Activated T-cell treated with anti-CD3 and anti-CD28 coated beads, Interleukin-2, amount 50 U/mL, for 24 hours (primary cell): ENCODE results near the gene ANKMY1.

ENCODE experiments used
- DNase-seq: peaks from one replicate; pipeline ENCODE4 v3.0.0-alpha.2; 2020
- H3K27ac Mint-ChIP-seq: 2 replicates; pipeline ENCODE4 v1.8.0; 2020; ENCODE audit warnings: mild to moderate bottlenecking, mixed read lengths
- H3K27me3 Mint-ChIP-seq: 2 replicates; pipeline ENCODE4 v1.8.0; 2020; ENCODE audit warnings: mixed read lengths
- H3K36me3 Mint-ChIP-seq: 2 replicates; pipeline ENCODE4 v1.8.0; 2020; ENCODE audit warnings: low read depth, mixed read lengths
- H3K4me1 Mint-ChIP-seq: 2 replicates; pipeline ENCODE4 v1.8.0; 2020; ENCODE audit warnings: low read depth, mixed read lengths
- H3K4me3 Mint-ChIP-seq: 2 replicates; pipeline ENCODE4 v1.8.0; 2020; ENCODE audit warnings: mild to moderate bottlenecking, moderate library complexity, mixed read lengths
- H3K9me3 Mint-ChIP-seq: 2 replicates; pipeline ENCODE4 v1.8.0; 2020; ENCODE audit warnings: mixed read lengths

Gene ANKMY1

DNA sequence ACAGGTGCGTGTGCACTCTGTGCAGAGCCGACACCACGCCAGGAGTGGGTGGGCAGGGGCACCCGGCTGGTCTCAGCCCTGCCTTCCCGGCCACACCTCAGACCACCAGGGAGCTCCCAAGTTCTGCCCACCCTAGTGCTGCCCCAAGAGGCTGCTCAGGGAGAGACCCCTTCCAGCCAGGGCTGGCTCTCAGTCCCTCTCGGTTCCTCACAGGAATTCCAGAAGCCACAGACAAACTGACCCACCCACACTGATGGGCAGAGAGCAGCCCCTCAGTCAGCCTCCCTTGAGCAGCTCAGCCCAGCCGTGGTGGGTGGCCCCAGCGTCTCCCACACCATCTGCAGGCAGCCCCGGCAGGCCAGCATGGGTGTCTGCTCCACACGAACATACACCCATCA, 88.5 kb downstream of the ANKMY1 start:
- no peaks in the 10 kb centered on the region for H3K4me1 Mint-ChIP-seq
- no peaks in the 10 kb centered on the region for H3K27me3 Mint-ChIP-seq
- H3K27ac Mint-ChIP-seq: no peak overlapping the region
- H3K4me3 Mint-ChIP-seq: no peak overlapping the region
- H3K9me3 Mint-ChIP-seq: peaks cover 13% of the 10 kb centered on the region
- H3K36me3 Mint-ChIP-seq: peaks cover 15% of the 10 kb centered on the region
- DNase-seq: peak; percentile 20

DNA sequence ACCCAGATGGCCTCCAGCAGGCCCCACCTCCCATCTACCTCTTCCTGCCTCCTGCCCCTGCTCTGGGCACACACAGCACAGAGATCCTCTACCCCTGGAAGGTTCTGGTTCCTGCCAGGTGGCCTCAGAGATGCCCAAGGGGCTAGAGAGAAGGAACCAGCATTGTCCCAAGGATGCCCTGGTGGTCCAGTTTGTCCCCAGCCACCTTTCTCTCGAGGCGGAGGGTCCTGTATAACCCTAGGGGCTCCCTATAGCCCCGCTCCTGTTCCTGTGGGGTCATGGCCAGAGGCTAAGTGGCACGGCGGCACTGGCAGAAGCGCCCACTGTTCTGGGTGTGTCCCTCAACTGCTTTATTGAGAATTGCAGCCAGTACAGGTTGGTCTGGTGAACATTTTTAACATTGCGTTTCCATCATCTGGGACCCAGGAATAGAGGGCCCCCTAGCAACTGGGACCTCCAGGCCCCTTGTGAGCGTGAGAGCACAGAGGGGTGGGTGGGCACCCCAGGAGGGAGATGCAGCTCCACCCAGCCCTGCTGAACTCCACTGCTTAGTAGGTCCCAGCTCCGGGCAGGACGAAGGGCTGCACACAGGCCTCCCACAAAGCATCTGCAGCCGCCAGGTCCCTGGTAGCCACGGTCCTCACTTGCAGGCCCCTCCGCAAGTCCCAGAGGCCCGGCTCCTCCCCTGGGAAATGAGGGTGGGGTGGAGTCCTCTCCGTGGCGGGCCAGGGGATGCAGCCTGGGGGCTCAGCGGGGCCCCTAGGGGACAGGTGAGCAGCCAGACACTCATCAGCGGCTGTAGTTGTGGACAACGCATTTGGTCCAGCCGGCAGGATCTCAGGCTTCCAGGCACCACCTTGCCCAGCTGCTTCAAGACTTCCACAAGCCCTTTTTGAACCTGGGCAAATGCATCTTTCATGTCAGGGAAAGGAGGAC, 89.2 kb downstream of the ANKMY1 start:
- H3K36me3 Mint-ChIP-seq: peaks cover 12% of the 10 kb centered on the region
- no peak overlapping the region for H3K4me3 Mint-ChIP-seq
- peak; percentile 17 for DNase-seq
- H3K27ac Mint-ChIP-seq: no peak overlapping the region
- H3K9me3 Mint-ChIP-seq: peaks cover 10% of the 10 kb centered on the region
- no peaks in the 10 kb centered on the region for H3K27me3 Mint-ChIP-seq
- no peaks in the 10 kb centered on the region for H3K4me1 Mint-ChIP-seq

DNA sequence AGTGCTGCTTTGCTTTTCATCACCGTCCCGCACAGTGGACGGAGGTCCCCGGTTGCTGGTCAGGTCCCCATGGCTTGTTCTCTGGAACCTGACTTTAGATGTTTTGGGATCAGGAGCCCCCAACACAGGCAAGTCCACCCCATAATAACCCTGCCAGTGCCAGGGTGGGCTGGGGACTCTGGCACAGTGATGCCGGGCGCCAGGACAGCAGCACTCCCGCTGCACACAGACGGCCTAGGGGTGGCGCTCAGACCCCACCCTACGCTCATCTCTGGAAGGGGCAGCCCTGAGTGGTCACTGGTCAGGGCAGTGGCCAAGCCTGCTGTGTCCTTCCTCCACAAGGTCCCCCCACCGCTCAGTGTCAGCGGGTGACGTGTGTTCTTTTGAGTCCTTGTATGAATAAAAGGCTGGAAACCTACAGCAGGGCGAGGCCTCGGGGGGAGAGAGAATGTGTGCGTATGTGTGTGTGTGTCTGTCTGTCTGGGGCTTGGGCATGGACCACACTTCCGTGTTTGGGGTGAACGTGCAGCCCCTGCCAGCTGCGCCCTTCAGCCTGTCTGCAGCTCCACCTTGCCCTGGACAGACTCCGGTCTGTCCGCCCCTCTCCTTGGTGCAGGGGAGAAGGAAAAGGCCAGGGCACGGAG, 90.0 kb downstream of the ANKMY1 start:
- Mint-ChIP-seq H3K4me3 (no peak overlapping the region), H3K9me3 (peaks cover 4% of the 10 kb centered on the region), H3K27me3 (no peaks in the 10 kb centered on the region), H3K4me1 (no peaks in the 10 kb centered on the region), H3K27ac (no peak overlapping the region), H3K36me3 (peaks cover 6% of the 10 kb centered on the region)
- DNase-seq: no peak

GRCh38 chr2:240467149-240467642, 90.6 kb downstream of the ANKMY1 start:
- Mint-ChIP-seq H3K4me3 (no peak overlapping the region), H3K9me3 (peaks cover under 1% of the 10 kb centered on the region), H3K27ac (no peak overlapping the region), H3K4me1 (no peaks in the 10 kb centered on the region), H3K36me3 (peaks cover 3% of the 10 kb centered on the region), H3K27me3 (no peaks in the 10 kb centered on the region)
- DNase-seq: no peak

DNA sequence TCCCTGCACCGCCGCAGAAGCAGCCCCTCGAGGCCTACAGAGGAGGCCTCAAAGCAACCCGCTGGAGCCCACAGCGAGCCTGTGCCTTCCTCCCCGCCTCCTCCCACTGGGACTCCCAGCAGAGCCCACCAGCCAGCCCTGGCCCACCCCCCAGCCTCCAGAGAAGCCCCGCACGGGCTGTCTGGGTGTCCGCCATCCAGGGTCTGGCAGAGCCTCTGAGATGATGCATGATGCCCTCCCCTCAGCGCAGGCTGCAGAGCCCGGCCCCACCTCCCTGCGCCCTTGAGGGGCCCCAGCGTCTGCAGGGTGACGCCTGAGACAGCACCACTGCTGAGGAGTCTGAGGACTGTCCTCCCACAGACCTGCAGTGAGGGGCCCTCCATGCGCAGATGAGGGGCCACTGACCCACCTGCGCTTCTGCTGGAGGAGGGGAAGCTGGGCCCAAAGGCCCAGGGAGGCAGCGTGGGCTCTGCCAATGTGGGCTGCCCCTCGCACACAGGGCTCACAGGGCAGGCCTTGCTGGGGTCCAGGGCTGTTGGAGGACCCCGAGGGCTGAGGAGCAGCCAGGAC, 91.1 kb downstream of the ANKMY1 start:
- no peak overlapping the region for H3K4me3 Mint-ChIP-seq
- no peaks in the 10 kb centered on the region for H3K27me3 Mint-ChIP-seq
- H3K9me3 Mint-ChIP-seq: no peaks in the 10 kb centered on the region
- peak; percentile 15 for DNase-seq
- H3K36me3 Mint-ChIP-seq: peaks cover 2% of the 10 kb centered on the region
- H3K27ac Mint-ChIP-seq: no peak overlapping the region
- no peaks in the 10 kb centered on the region for H3K4me1 Mint-ChIP-seq

GRCh38 chr2:240465765-240466578, 91.8 kb downstream of the ANKMY1 start:
- DNase-seq: no peak

GRCh38 chr2:240465268-240465764, 92.5 kb downstream of the ANKMY1 start:
- Mint-ChIP-seq H3K9me3 (no peaks in the 10 kb centered on the region), H3K4me3 (no peak overlapping the region), H3K4me1 (no peaks in the 10 kb centered on the region), H3K27ac (no peak overlapping the region), H3K27me3 (no peaks in the 10 kb centered on the region), H3K36me3 (no peaks in the 10 kb centered on the region)
- no peak for DNase-seq

More at GRCh38 chr2:240465765-240466578, 91.8 kb downstream of the ANKMY1 start:
- Mint-ChIP-seq H3K4me3 (no peak overlapping the region), H3K9me3 (no peaks in the 10 kb centered on the region), H3K27ac (no peak overlapping the region), H3K36me3 (no peaks in the 10 kb centered on the region), H3K27me3 (no peaks in the 10 kb centered on the region), H3K4me1 (no peaks in the 10 kb centered on the region)

DNA sequence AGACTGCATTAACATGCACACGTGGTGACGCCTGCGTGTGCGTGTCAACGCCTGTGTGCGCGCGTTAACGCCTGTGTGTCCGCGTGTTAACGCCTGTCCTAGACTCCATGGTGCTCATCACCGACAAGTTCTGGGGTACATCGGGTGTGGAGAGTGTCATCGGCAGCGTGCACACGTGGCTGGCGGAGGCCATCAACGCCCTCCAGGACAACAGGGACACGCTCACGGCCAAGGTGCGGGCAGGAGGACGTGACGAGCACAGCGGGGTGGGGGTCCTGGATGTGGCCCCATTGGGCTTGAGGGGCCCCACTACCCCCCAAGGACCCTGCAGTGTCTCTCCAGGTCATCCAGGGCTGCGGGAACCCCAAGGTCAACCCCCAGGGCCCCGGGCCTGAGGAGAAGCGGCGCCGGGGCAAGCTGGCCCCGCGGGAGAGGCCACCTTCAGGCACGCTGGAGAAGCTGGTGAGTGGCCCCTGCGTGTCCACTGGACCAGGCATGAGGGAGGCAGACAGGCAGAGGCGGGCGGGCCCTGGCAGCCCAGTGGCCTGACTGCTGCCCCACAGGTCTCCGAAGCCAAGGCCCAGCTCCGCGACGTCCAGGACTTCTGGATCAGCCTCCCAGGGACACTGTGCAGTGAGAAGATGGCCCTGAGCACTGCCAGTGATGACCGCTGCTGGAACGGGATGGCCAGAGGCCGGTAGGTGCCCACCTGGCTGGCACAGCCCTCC, 93.1 kb downstream of the ANKMY1 start:
- DNase-seq: no peak
- Mint-ChIP-seq H3K9me3 (no peaks in the 10 kb centered on the region), H3K4me1 (no peaks in the 10 kb centered on the region), H3K27ac (no peak overlapping the region), H3K36me3 (no peaks in the 10 kb centered on the region), H3K4me3 (no peak overlapping the region), H3K27me3 (no peaks in the 10 kb centered on the region)

- no peak overlapping the region for H3K4me3 Mint-ChIP-seq
- H3K27me3 Mint-ChIP-seq: no peaks in the 10 kb centered on the region
- no peaks in the 10 kb centered on the region for H3K9me3 Mint-ChIP-seq
- DNase-seq: peak; percentile 19
- no peak overlapping the region for H3K27ac Mint-ChIP-seq
- no peaks in the 10 kb centered on the region for H3K4me1 Mint-ChIP-seq
- no peaks in the 10 kb centered on the region for H3K36me3 Mint-ChIP-seq
Observed at GRCh38 chr2:240463866-240464481, 93.8 kb downstream of the ANKMY1 start.

DNA sequence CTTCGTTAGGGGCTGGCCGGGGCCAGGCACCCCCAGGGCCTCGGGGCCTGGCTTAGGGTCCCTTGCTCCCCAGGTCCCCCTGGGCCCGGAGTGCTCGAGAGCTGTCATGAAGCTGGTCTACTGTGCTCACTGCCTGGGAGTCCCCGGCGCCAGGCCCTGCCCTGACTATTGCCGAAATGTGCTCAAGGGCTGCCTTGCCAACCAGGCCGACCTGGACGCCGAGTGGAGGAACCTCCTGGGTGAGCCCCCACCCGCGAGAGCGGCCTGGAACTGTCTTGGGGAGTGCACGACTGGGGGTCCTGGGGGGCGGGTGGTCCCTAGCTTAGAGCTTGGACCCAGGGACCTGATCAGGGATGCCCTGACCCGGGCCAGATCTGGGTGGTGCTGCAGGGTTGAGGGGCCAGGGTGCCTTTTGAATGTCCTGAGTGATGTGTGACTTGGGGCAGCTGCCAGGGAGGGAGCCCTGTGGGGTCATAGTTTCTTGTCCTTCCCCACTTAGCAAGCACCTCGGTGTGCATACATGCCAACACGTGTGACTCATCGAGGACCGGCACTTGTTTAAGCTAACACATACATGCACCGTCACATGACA, 94.4 kb downstream of the ANKMY1 start:
- Mint-ChIP-seq H3K36me3 (no peaks in the 10 kb centered on the region), H3K27me3 (no peaks in the 10 kb centered on the region), H3K9me3 (no peaks in the 10 kb centered on the region), H3K27ac (no peak overlapping the region), H3K4me1 (no peaks in the 10 kb centered on the region), H3K4me3 (no peak overlapping the region)
- DNase-seq: peak; percentile 23

- Mint-ChIP-seq H3K36me3 (no peaks in the 10 kb centered on the region), H3K27me3 (no peaks in the 10 kb centered on the region), H3K9me3 (no peaks in the 10 kb centered on the region), H3K4me3 (no peak overlapping the region), H3K4me1 (no peaks in the 10 kb centered on the region), H3K27ac (no peak overlapping the region)
- no peak for DNase-seq
Observed at GRCh38 chr2:240462707-240463273, 95.0 kb downstream of the ANKMY1 start.

DNA sequence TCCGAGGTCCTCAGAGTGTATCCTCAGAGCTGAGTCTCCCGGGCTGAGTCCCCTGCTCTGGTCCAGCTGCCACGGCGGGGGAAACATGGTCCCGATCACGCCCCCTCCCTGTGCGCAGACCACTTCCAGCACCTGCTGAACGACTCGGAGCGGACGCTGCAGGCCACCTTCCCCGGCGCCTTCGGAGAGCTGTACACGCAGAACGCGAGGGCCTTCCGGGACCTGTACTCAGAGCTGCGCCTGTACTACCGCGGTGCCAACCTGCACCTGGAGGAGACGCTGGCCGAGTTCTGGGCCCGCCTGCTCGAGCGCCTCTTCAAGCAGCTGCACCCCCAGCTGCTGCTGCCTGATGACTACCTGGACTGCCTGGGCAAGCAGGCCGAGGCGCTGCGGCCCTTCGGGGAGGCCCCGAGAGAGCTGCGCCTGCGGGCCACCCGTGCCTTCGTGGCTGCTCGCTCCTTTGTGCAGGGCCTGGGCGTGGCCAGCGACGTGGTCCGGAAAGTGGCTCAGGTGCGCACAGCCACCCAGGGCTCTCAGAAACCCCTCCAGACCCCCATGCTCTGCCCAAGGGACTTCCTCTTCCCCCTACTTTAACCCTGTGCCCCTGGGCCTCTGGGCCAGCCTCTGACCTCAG, 95.6 kb downstream of the ANKMY1 start:
- H3K27ac Mint-ChIP-seq: no peak overlapping the region
- no peak for DNase-seq

More for the DNA sequence above, 95.6 kb downstream of the ANKMY1 start:
- H3K9me3 Mint-ChIP-seq: no peaks in the 10 kb centered on the region
- no peak overlapping the region for H3K4me3 Mint-ChIP-seq
- H3K36me3 Mint-ChIP-seq: no peaks in the 10 kb centered on the region
- H3K4me1 Mint-ChIP-seq: no peaks in the 10 kb centered on the region
- H3K27me3 Mint-ChIP-seq: peaks cover 1% of the 10 kb centered on the region
